Erythroblast (primary cell): ENCODE results near the gene PGGT1B.

ENCODE experiments used
- GATA1 ChIP-seq: IDR thresholded peaks from 2 replicates; pipeline ENCODE4 v1.6.1; 2011; ENCODE audit warnings: low read depth, mild to moderate bottlenecking, control low read depth, low read length, moderate library complexity
- POLR2A ChIP-seq: IDR thresholded peaks from 2 replicates; pipeline ENCODE4 v1.6.1; 2011; ENCODE audit warnings: mild to moderate bottlenecking, low read length

GRCh38 chr5:115191474-115192031 is 71.1 kb downstream of the PGGT1B start:
- TF ChIP-seq POLR2A, result no peak
- no peak for TF ChIP-seq GATA1
